HepG2 (cell line): ENCODE data around the gene HEATR1. TPM values are rescaled to one million over a fixed set of nuclear protein-coding genes. Genes with fewer than 3 reads are reported as not detected.
A peak's percentile ranks its signal among the peaks of the same experiment; 100 is the strongest.

Experiments used
- ARID3A ChIP-seq: IDR thresholded peaks from 2 replicates; pipeline ENCODE4 v1.6.1; 2012; ENCODE audit warnings: low read depth, low read length, improper control_type of control experiment
- CTCF ChIP-seq: sonication (generic); formaldehyde crosslinking; IDR thresholded peaks from 2 replicates; pipeline ENCODE4 v1.5.0; 2020; ENCODE audit warnings: mild to moderate bottlenecking, missing genetic modification reagents, moderate library complexity
- DNMT3B ChIP-seq: conservative IDR thresholded peaks from 2 replicates; pipeline ENCODE4 v1.6.1; 2016; ENCODE audit warnings: missing biosample characterization, control low read depth
- DR1 ChIP-seq: sonication (generic); formaldehyde crosslinking; IDR thresholded peaks from 2 replicates; pipeline ENCODE4 v1.8.0; 2021; ENCODE audit warnings: mild to moderate bottlenecking, missing genetic modification reagents, inconsistent platforms
- MAF1 ChIP-seq: sonication (generic); formaldehyde crosslinking; IDR thresholded peaks from 2 replicates; pipeline ENCODE4 v1.5.0; 2020; ENCODE audit warnings: missing genetic modification reagents, borderline replicate concordance
- MIER2 ChIP-seq: IDR thresholded peaks from 2 replicates; pipeline ENCODE4 v1.6.1; 2016; ENCODE audit warnings: missing biosample characterization, missing genetic modification reagents
- MTERF4 ChIP-seq: sonication (generic); formaldehyde crosslinking; IDR thresholded peaks from 2 replicates; pipeline ENCODE4 v1.8.0; 2023; ENCODE audit warnings: mild to moderate bottlenecking, missing genetic modification reagents
- NFYB ChIP-seq: sonication (generic); formaldehyde crosslinking; IDR thresholded peaks from 2 replicates; pipeline ENCODE4 v1.4.0; 2020; ENCODE audit warnings: missing genetic modification reagents
- SNAPC4 ChIP-seq: sonication (generic); formaldehyde crosslinking; IDR thresholded peaks from 2 replicates; pipeline ENCODE4 v1.4.0; 2020; ENCODE audit warnings: mild to moderate bottlenecking, missing genetic modification reagents
- TBX3 ChIP-seq: fragments of 450-650 bp; IDR thresholded peaks from 2 replicates; pipeline ENCODE4 v1.6.1; 2017; ENCODE audit warnings: antibody characterized with exemption, mild to moderate bottlenecking, inconsistent platforms, borderline replicate concordance
- ZBTB21 ChIP-seq: sonication (generic); formaldehyde crosslinking; IDR thresholded peaks from 2 replicates; pipeline ENCODE4 v1.4.0; 2020; ENCODE audit warnings: missing genetic modification reagents
- ZFP41 ChIP-seq: sonication (generic); formaldehyde crosslinking; IDR thresholded peaks from 2 replicates; pipeline ENCODE4 v1.4.0; 2020; ENCODE audit warnings: mild to moderate bottlenecking, missing genetic modification reagents, borderline replicate concordance
- ZNF468 ChIP-seq: sonication (generic); formaldehyde crosslinking; IDR thresholded peaks from 2 replicates; pipeline ENCODE4 v1.8.0; 2022; ENCODE audit warnings: mild to moderate bottlenecking, moderate library complexity, missing genetic modification reagents
- ZNF547 ChIP-seq: sonication (generic); formaldehyde crosslinking; IDR thresholded peaks from 2 replicates; pipeline ENCODE4 v1.5.1; 2020; ENCODE audit warnings: mild to moderate bottlenecking, missing genetic modification reagents
- ZNF652 ChIP-seq: IDR thresholded peaks from 2 replicates; pipeline ENCODE4 v1.6.1; 2016; ENCODE audit warnings: low read depth, borderline replicate concordance
- ZNF703 ChIP-seq: sonication (generic); formaldehyde crosslinking; IDR thresholded peaks from 2 replicates; pipeline ENCODE4 v1.5.1; 2020; ENCODE audit warnings: missing genetic modification reagents, mild to moderate bottlenecking, moderate library complexity, borderline replicate concordance
- ZSCAN21 ChIP-seq: sonication (generic); formaldehyde crosslinking; IDR thresholded peaks from 2 replicates; pipeline ENCODE4 v1.8.0; 2022; ENCODE audit warnings: mild to moderate bottlenecking, missing genetic modification reagents, moderate library complexity, borderline replicate concordance
- polyA plus RNA-seq, 8 experiments: library from polyadenylated mRNA; depleted of rRNA in 3 of 8; stranded (reverse) in 7 of 8; unstranded in 1 of 8; fragments of >200 nt; fragmentation: Illumina TruSeq in 4 of 8; extraction: Trizol in 4 of 8; gene quantifications; 2 replicates each; pipeline versions ENCODE4 v1.2.1 to v1.2.3, GENCODE V29; 2011 to 2016; ENCODE audit warnings: low read depth in 4 of 8, missing spikeins in 1 of 8, mixed read lengths in 1 of 8; ENCODE audit not compliant: insufficient read depth in 1 of 8
- total RNA-seq, 5 experiments: library from RNA; depleted of rRNA; stranded (reverse); fragments of >200 nt; fragmentation: Illumina TruSeq; extraction: Trizol; gene quantifications; 2 replicates each; pipeline ENCODE4 v1.2.3, GENCODE V29; 2016; ENCODE audit warnings: low read depth in 1 of 5

The HEATR1 gene
- total and polyA plus RNA-seq, 2 of the 13 experiments (the other 11 are each of a cell fraction or from before 2014, with no cell fraction given), result 10.2 to 45.8 TPM

GRCh38 chr1:236603991-236604904 is at the start of gene HEATR1 (continued):
- TF ChIP-seq SNAPC4 (CRISPR knock-in tag) (no peak), MAF1 (CRISPR knock-in tag) (no peak), ZNF468 (CRISPR knock-in tag) (no peak), MTERF4 (0 out of 2 replicates have a peak, but pooled peaks have one; percentile 13), ZFP41 (no peak), ZNF547 (CRISPR knock-in tag) (peak; percentile 80), ZSCAN21 (CRISPR knock-in tag) (no peak; the same call in 1 of the 2 replicates), ARID3A (no peak), NFYB (CRISPR knock-in tag) (no peak), MIER2 (CRISPR knock-in tag) (no peak; the same call in none of the 2 replicates), CTCF (CRISPR knock-in tag) (no peak), ZNF652 (CRISPR knock-in tag) (no peak), DNMT3B (CRISPR knock-in tag) (peak; percentile 94; the same call in 1 of the 2 replicates), ZNF703 (CRISPR knock-in tag) (no peak), DR1 (no peak; the same call in 1 of the 2 replicates), TBX3 (no peak; the same call in 1 of the 2 replicates), ZBTB21 (no peak)
